Glutamatergic neuron (in vitro differentiated cells): ENCODE data around the gene CD8A. TPM values are rescaled to one million over a fixed set of nuclear protein-coding genes. Genes with fewer than 3 reads are reported as not detected.

Experiments used
- DNase-seq: peaks from one replicate; pipeline ENCODE4 v3.0.0; 2022
- H3K27ac Mint-ChIP-seq: one replicate; pipeline ENCODE4 v1.8.0; 2020; ENCODE audit warnings: mild to moderate bottlenecking, mixed read lengths, inconsistent platforms; ENCODE audit not compliant: unreplicated experiment
- H3K27me3 Mint-ChIP-seq: one replicate; pipeline ENCODE4 v1.8.0; 2020; ENCODE audit warnings: mild to moderate bottlenecking, moderate library complexity, mixed read lengths, inconsistent platforms; ENCODE audit not compliant: unreplicated experiment
- H3K36me3 Mint-ChIP-seq: one replicate; pipeline ENCODE4 v1.8.0; 2020; ENCODE audit warnings: mild to moderate bottlenecking, mixed read lengths, inconsistent platforms; ENCODE audit not compliant: unreplicated experiment
- H3K4me1 Mint-ChIP-seq: one replicate; pipeline ENCODE4 v1.8.0; 2020; ENCODE audit warnings: mild to moderate bottlenecking, low read depth, mixed read lengths, inconsistent platforms; ENCODE audit not compliant: unreplicated experiment
- H3K4me3 Mint-ChIP-seq: one replicate; pipeline ENCODE4 v1.8.0; 2020; ENCODE audit warnings: mild to moderate bottlenecking, mixed read lengths, inconsistent platforms; ENCODE audit not compliant: unreplicated experiment
- H3K9me3 Mint-ChIP-seq: one replicate; pipeline ENCODE4 v1.8.0; 2020; ENCODE audit warnings: mild to moderate bottlenecking, moderate library complexity, mixed read lengths, inconsistent platforms; ENCODE audit not compliant: unreplicated experiment
- CTCF ChIP-seq: fragments of 200-600 bp; sonication (generic); IDR thresholded peaks from one replicate; pipeline ENCODE4 v1.5.0; 2021; ENCODE audit not compliant: partially characterized antibody, unreplicated experiment
- total RNA-seq: library from RNA; stranded (reverse); fragmentation: NEBNext Ultra II Directional; extraction: Animal tissue kit (Norgen Biotek cat#: 25700); gene quantifications from one replicate; pipeline ENCODE4 v1.2.1, GENCODE V29; 2021; ENCODE audit not compliant: unreplicated experiment

The CD8A gene
- total RNA-seq, 1 donor from 2014 or later, result 0.59 TPM

GRCh38 chr2:86776532-86776931 is 14.2 kb downstream of the CD8A start:
- no peaks in the 10 kb centered on the region for H3K9me3 Mint-ChIP-seq
- no peaks in the 10 kb centered on the region for H3K36me3 Mint-ChIP-seq

GRCh38 chr2:86775338-86775737 is 15.4 kb downstream of the CD8A start:
- H3K27ac Mint-ChIP-seq, result no peak overlapping the region
- no peaks in the 10 kb centered on the region for H3K9me3 Mint-ChIP-seq
- no peak for TF ChIP-seq CTCF
- no peaks in the 10 kb centered on the region for H3K36me3 Mint-ChIP-seq
- no peak overlapping the region for H3K4me3 Mint-ChIP-seq
- H3K27me3 Mint-ChIP-seq, result no peaks in the 10 kb centered on the region
- no peak for DNase-seq
- H3K4me1 Mint-ChIP-seq, result no peaks in the 10 kb centered on the region

More at GRCh38 chr2:86776532-86776931, 14.2 kb downstream of the CD8A start:
- Mint-ChIP-seq H3K27ac (no peak overlapping the region), H3K27me3 (no peaks in the 10 kb centered on the region), H3K4me1 (no peaks in the 10 kb centered on the region), H3K4me3 (no peak overlapping the region)
- no peak for DNase-seq
- no peak for TF ChIP-seq CTCF

DNA sequence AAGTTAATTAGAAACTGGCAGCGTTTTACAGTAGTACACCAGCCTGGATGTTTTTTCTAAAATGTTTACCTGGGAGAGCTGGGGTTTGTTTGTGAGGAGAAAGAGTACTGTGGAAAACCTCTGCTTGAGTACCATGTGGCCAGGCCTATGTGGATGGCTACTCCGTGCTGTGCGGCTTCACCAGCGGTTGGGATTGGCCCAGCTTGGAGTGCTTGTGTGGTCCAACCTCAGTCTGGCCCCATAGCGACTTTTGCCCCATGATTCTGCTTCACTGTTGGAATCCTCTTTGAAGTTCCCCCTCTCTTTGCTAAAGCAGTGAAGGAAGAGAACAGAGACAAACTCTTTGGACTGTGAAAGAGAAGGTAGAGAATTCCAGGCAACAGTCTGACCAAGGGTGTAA is 15.9 kb downstream of the CD8A start:
- no peak overlapping the region for H3K4me3 Mint-ChIP-seq
- no peak for DNase-seq
- no peaks in the 10 kb centered on the region for H3K27me3 Mint-ChIP-seq
- no peaks in the 10 kb centered on the region for H3K9me3 Mint-ChIP-seq
- no peaks in the 10 kb centered on the region for H3K36me3 Mint-ChIP-seq
- H3K4me1 Mint-ChIP-seq, result no peaks in the 10 kb centered on the region
- TF ChIP-seq CTCF, result no peak
- H3K27ac Mint-ChIP-seq, result no peak overlapping the region

- no peaks in the 10 kb centered on the region for H3K27me3 Mint-ChIP-seq
- H3K4me3 Mint-ChIP-seq, result no peak overlapping the region
- H3K36me3 Mint-ChIP-seq, result no peaks in the 10 kb centered on the region
- no peak overlapping the region for H3K27ac Mint-ChIP-seq
- H3K9me3 Mint-ChIP-seq, result no peaks in the 10 kb centered on the region
- no peaks in the 10 kb centered on the region for H3K4me1 Mint-ChIP-seq
- no peak for DNase-seq
- TF ChIP-seq CTCF, result no peak
Observed at GRCh38 chr2:86772611-86773010, 18.1 kb downstream of the CD8A start.

GRCh38 chr2:86770816-86771301 is 19.9 kb downstream of the CD8A start:
- H3K27ac Mint-ChIP-seq, result no peak overlapping the region
- TF ChIP-seq CTCF, result no peak
- H3K9me3 Mint-ChIP-seq, result no peaks in the 10 kb centered on the region
- no peaks in the 10 kb centered on the region for H3K36me3 Mint-ChIP-seq
- H3K27me3 Mint-ChIP-seq, result no peaks in the 10 kb centered on the region
- DNase-seq, result no peak
- no peak overlapping the region for H3K4me3 Mint-ChIP-seq
- H3K4me1 Mint-ChIP-seq, result no peaks in the 10 kb centered on the region
